Measurements from ENCODE around the gene SYNE3.

SYNE3 gene

GRCh38 chr14:95557832-95558231 lies 41.4 kb upstream of the SYNE3 start:
- no peak overlapping the region for H3K27ac ChIP-seq (ENCODE audit: low read depth, low read length, poor library complexity, severe bottlenecking)
- H3K9ac ChIP-seq (ENCODE audit: low read length): no peak overlapping the region
- H3K9me2 ChIP-seq (ENCODE audit: low read depth, low read length): no peaks in the 10 kb centered on the region
- H3K36me3 ChIP-seq (ENCODE audit: insufficient read depth, low read length): no peaks in the 10 kb centered on the region
- H4K20me1 ChIP-seq (ENCODE audit: insufficient read depth, low read length): no peaks in the 10 kb centered on the region
- H3K4me3 ChIP-seq (ENCODE audit: low read depth, low read length, poor library complexity, severe bottlenecking): no peak overlapping the region
- no peak overlapping the region for H2AFZ ChIP-seq (ENCODE audit: low read length)
- H3K27me3 ChIP-seq (ENCODE audit: insufficient read depth, low read length): no peaks in the 10 kb centered on the region
- TF ChIP-seq EZH2 (IDR thresholded peaks at IDR 0.05; ENCODE audit: borderline replicate concordance, low read length) (no peak), CTCF (IDR thresholded peaks at IDR 0.05; ENCODE audit: low read length) (no peak)
- H3K4me2 ChIP-seq (ENCODE audit: low read length): no peak overlapping the region
- no peaks in the 10 kb centered on the region for H3F3A ChIP-seq (ENCODE audit: insufficient read depth, low read length)
- no peaks in the 10 kb centered on the region for H3K9me3 ChIP-seq (ENCODE audit: low read length)
- no peaks in the 10 kb centered on the region for H3K79me2 ChIP-seq (ENCODE audit: insufficient read depth, low read length)
- H3K4me1 ChIP-seq (ENCODE audit: insufficient read depth, low read length, severe bottlenecking): peaks cover 8% of the 10 kb centered on the region

- no peak for TF ChIP-seq CTCF (IDR thresholded peaks at IDR 0.05; ENCODE audit: low read length)
- TF ChIP-seq EZH2 (IDR thresholded peaks at IDR 0.05; ENCODE audit: borderline replicate concordance, low read length): no peak
Measured at GRCh38 chr14:95557291-95557690, 40.8 kb upstream of the SYNE3 start.

GRCh38 chr14:95555053-95555452 lies 38.6 kb upstream of the SYNE3 start:
- TF ChIP-seq EZH2 (IDR thresholded peaks at IDR 0.05; ENCODE audit: borderline replicate concordance, low read length) (no peak), CTCF (IDR thresholded peaks at IDR 0.05; ENCODE audit: low read length) (no peak)
- Histone ChIP-seq H3K4me3 (ENCODE audit: low read depth, low read length, poor library complexity, severe bottlenecking) (no peak overlapping the region), H3K9me2 (ENCODE audit: low read depth, low read length) (no peaks in the 10 kb centered on the region), H3K9me3 (ENCODE audit: low read length) (no peaks in the 10 kb centered on the region), H3K36me3 (ENCODE audit: insufficient read depth, low read length) (no peaks in the 10 kb centered on the region), H3K9ac (ENCODE audit: low read length) (no peak overlapping the region), H4K20me1 (ENCODE audit: insufficient read depth, low read length) (no peaks in the 10 kb centered on the region), H3F3A (ENCODE audit: insufficient read depth, low read length) (no peaks in the 10 kb centered on the region), H3K4me1 (ENCODE audit: insufficient read depth, low read length, severe bottlenecking) (no peaks in the 10 kb centered on the region), H2AFZ (ENCODE audit: low read length) (no peak overlapping the region), H3K79me2 (ENCODE audit: insufficient read depth, low read length) (no peaks in the 10 kb centered on the region), H3K4me2 (ENCODE audit: low read length) (no peak overlapping the region), H3K27ac (ENCODE audit: low read depth, low read length, poor library complexity, severe bottlenecking) (no peak overlapping the region), H3K27me3 (ENCODE audit: insufficient read depth, low read length) (no peaks in the 10 kb centered on the region)

More at GRCh38 chr14:95557291-95557690, 40.8 kb upstream of the SYNE3 start:
- H3K9me2 ChIP-seq (ENCODE audit: low read depth, low read length): no peaks in the 10 kb centered on the region
- no peaks in the 10 kb centered on the region for H3F3A ChIP-seq (ENCODE audit: insufficient read depth, low read length)
- H3K79me2 ChIP-seq (ENCODE audit: insufficient read depth, low read length): no peaks in the 10 kb centered on the region
- H2AFZ ChIP-seq (ENCODE audit: low read length): no peak overlapping the region
- no peak overlapping the region for H3K4me2 ChIP-seq (ENCODE audit: low read length)
- H3K9me3 ChIP-seq (ENCODE audit: low read length): no peaks in the 10 kb centered on the region
- peaks cover 2% of the 10 kb centered on the region for H3K4me1 ChIP-seq (ENCODE audit: insufficient read depth, low read length, severe bottlenecking)
- no peak overlapping the region for H3K9ac ChIP-seq (ENCODE audit: low read length)
- no peaks in the 10 kb centered on the region for H3K27me3 ChIP-seq (ENCODE audit: insufficient read depth, low read length)
- H3K36me3 ChIP-seq (ENCODE audit: insufficient read depth, low read length): no peaks in the 10 kb centered on the region
- H3K27ac ChIP-seq (ENCODE audit: low read depth, low read length, poor library complexity, severe bottlenecking): no peak overlapping the region
- no peaks in the 10 kb centered on the region for H4K20me1 ChIP-seq (ENCODE audit: insufficient read depth, low read length)
- H3K4me3 ChIP-seq (ENCODE audit: low read depth, low read length, poor library complexity, severe bottlenecking): no peak overlapping the region

Measured in OCI-LY1 (cell line).